GM23338 (cell line): ENCODE data around the gene AKR1C4. TPM values are rescaled to one million over a fixed set of nuclear protein-coding genes. Genes with fewer than 3 reads are reported as not detected.
"Not testable (repeated sequence)": the region's sequence is repeated elsewhere in the genome, so short reads cannot be mapped to it uniquely, and the experiment has no call there.

Experiments
- ATAC-seq: fragments of 200-7000 bp; cut with Tn5 transposase; 3 replicates; pipeline ENCODE4 v1.9.1; 2020
- DNase-seq: peaks from one replicate; pipeline ENCODE4 v3.0.0-alpha.2; 2015; ENCODE audit warnings: low spot score
- H2AFZ ChIP-seq: fragments of 200-600 bp; sonication (generic); 2 replicates; pipeline ENCODE4 v1.8.0; 2016; ENCODE audit warnings: antibody characterized with exemption, mild to moderate bottlenecking, moderate library complexity
- H3F3A ChIP-seq: fragments of 200-600 bp; sonication (generic); replicated peaks from 2 replicates; pipeline ENCODE4 v1.8.0; 2017; ENCODE audit warnings: antibody characterized with exemption, mixed run types, low read depth
- H3K27ac ChIP-seq: fragments of 200-600 bp; sonication (generic); 2 replicates; pipeline ENCODE4 v1.6.1; 2016; ENCODE audit warnings: low read depth
- H3K27me3 ChIP-seq: fragments of 200-600 bp; sonication (generic); 2 replicates; pipeline ENCODE4 v1.8.0; 2016; ENCODE audit warnings: mild to moderate bottlenecking, mixed run types, moderate library complexity; ENCODE audit not compliant: insufficient read depth
- H3K36me3 ChIP-seq: fragments of 200-600 bp; sonication (generic); 2 replicates; pipeline ENCODE4 v1.8.0; 2016; ENCODE audit warnings: mild to moderate bottlenecking; ENCODE audit not compliant: insufficient read depth
- H3K4me1 ChIP-seq: fragments of 200-600 bp; sonication (generic); 2 replicates; pipeline ENCODE4 v1.8.0; 2016; ENCODE audit warnings: mild to moderate bottlenecking, moderate library complexity; ENCODE audit not compliant: insufficient read depth
- H3K4me2 ChIP-seq: fragments of 200-600 bp; sonication (generic); 2 replicates; pipeline ENCODE4 v1.7.1; 2017; ENCODE audit warnings: mixed run types
- H3K4me3 ChIP-seq: fragments of 200-600 bp; sonication (generic); 2 replicates; pipeline ENCODE4 v1.6.1; 2016; ENCODE audit warnings: mixed run types
- H3K79me2 ChIP-seq: fragments of 200-600 bp; sonication (generic); replicated peaks from 2 replicates; pipeline ENCODE4 v1.8.0; 2017; ENCODE audit warnings: mild to moderate bottlenecking; ENCODE audit not compliant: insufficient read depth
- H3K9me2 ChIP-seq: fragments of 200-600 bp; sonication (generic); 2 replicates; pipeline ENCODE4 v1.8.0; 2017; ENCODE audit not compliant: insufficient read depth
- H4K20me1 ChIP-seq: fragments of 200-600 bp; sonication (generic); replicated peaks from 2 replicates; pipeline ENCODE4 v1.8.0; 2017; ENCODE audit warnings: mild to moderate bottlenecking; ENCODE audit not compliant: insufficient read depth
- H3K27ac Mint-ChIP-seq: 2 replicates; pipeline ENCODE4 v1.8.0; 2020; ENCODE audit warnings: inconsistent platforms, mild to moderate bottlenecking, moderate library complexity, mixed read lengths
- H3K27me3 Mint-ChIP-seq: 3 replicates; pipeline ENCODE4 v1.8.0; 2022; ENCODE audit warnings: low read depth, mild to moderate bottlenecking, moderate library complexity, mixed read lengths, inconsistent platforms; ENCODE audit not compliant: insufficient read depth, poor library complexity
- H3K36me3 Mint-ChIP-seq: 3 replicates; pipeline ENCODE4 v1.8.0; 2021; ENCODE audit warnings: low read depth, mild to moderate bottlenecking, inconsistent platforms, moderate library complexity, mixed read lengths
- H3K4me1 Mint-ChIP-seq: 3 replicates; pipeline ENCODE4 v1.8.0; 2020; ENCODE audit warnings: mild to moderate bottlenecking, inconsistent platforms, mixed read lengths
- H3K4me3 Mint-ChIP-seq: 3 replicates; pipeline ENCODE4 v1.8.0; 2021; ENCODE audit warnings: moderate library complexity, mild to moderate bottlenecking, inconsistent platforms, mixed read lengths
- H3K9me3 Mint-ChIP-seq: 3 replicates; pipeline ENCODE4 v1.8.0; 2020; ENCODE audit warnings: moderate library complexity, mild to moderate bottlenecking, inconsistent platforms, mixed read lengths
- CREB1 ChIP-seq: fragments of 250-450 bp; sonication (Bioruptor Pico); IDR thresholded peaks from 2 replicates; pipeline ENCODE4 v1.5.0; 2020; ENCODE audit warnings: low read depth, mild to moderate bottlenecking, moderate library complexity
- EZH2phosphoT487 ChIP-seq: fragments of 200-600 bp; sonication (generic); IDR thresholded peaks from one replicate; pipeline ENCODE4 v1.8.1; 2018; ENCODE audit warnings: antibody characterized with exemption; ENCODE audit not compliant: unreplicated experiment
- NANOG ChIP-seq: IDR thresholded peaks from 2 replicates; pipeline ENCODE4 v1.6.1; 2016; ENCODE audit warnings: antibody characterized with exemption, borderline replicate concordance
- STAT1 ChIP-seq: IDR thresholded peaks from one replicate; pipeline ENCODE4 v1.6.1; 2016; ENCODE audit warnings: antibody characterized with exemption; ENCODE audit not compliant: unreplicated experiment
- ZNF331 ChIP-seq: fragments of 250-450 bp; sonication (Bioruptor Pico); IDR thresholded peaks from 2 replicates; pipeline ENCODE4 v1.5.0; 2020; ENCODE audit warnings: low read depth, mild to moderate bottlenecking, moderate library complexity
- polyA plus RNA-seq: library from polyadenylated mRNA; unstranded; fragments of >200 nt; fragmentation: Nextera tagmentation; extraction: Ambion mirVana; gene quantifications from 2 replicates; pipeline ENCODE4 v1.2.1, GENCODE V29; 2016
- total RNA-seq: library from RNA; depleted of rRNA; stranded (reverse); fragments of >200 nt; shearing (Covaris generic); gene quantifications from 2 replicates; pipeline ENCODE4 v1.2.3, GENCODE V29; 2014
- TF ChIP-seq, protein P1 (sequence below): IDR thresholded peaks from one replicate; pipeline ENCODE4 v1.6.1; 2018; ENCODE audit warnings: antibody characterized with exemption; ENCODE audit not compliant: unreplicated experiment
- TF ChIP-seq, protein P2 (sequence below), 2 experiments: fragments of 200-600 bp in 1 of 2; sonication (generic) in 1 of 2; conservative IDR thresholded peaks; 2 replicates each; pipeline versions ENCODE4 v1.5.1 to v1.6.1; 2016 to 2017; ENCODE audit warnings: antibody characterized with exemption in 2 of 2, low read depth in 2 of 2, mild to moderate bottlenecking in 2 of 2, moderate library complexity in 1 of 2

The AKR1C4 gene
- total and polyA plus RNA-seq, 2 experiments from 2014 or later: not detected

DNA sequence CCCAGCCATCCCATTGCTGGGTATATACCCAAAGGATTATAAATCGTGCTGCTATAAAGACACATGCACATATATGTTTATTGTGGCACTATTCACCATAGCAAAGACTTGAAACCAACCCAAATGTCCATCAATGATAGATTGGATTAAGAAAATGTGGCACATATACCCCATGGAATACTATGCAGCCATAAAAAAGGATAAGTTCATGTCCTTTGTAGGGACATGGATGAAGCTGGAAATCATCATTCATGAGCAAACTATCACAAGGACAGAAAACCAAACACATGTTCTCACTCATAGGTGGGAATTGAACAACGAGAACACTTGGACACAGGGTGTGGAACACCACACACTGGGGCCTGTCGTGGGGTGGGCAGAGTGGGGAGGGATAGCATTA is 61.1 kb downstream of the AKR1C4 start:
- not testable (repeated sequence) for ATAC-seq, H3K9me3 Mint-ChIP-seq

DNA sequence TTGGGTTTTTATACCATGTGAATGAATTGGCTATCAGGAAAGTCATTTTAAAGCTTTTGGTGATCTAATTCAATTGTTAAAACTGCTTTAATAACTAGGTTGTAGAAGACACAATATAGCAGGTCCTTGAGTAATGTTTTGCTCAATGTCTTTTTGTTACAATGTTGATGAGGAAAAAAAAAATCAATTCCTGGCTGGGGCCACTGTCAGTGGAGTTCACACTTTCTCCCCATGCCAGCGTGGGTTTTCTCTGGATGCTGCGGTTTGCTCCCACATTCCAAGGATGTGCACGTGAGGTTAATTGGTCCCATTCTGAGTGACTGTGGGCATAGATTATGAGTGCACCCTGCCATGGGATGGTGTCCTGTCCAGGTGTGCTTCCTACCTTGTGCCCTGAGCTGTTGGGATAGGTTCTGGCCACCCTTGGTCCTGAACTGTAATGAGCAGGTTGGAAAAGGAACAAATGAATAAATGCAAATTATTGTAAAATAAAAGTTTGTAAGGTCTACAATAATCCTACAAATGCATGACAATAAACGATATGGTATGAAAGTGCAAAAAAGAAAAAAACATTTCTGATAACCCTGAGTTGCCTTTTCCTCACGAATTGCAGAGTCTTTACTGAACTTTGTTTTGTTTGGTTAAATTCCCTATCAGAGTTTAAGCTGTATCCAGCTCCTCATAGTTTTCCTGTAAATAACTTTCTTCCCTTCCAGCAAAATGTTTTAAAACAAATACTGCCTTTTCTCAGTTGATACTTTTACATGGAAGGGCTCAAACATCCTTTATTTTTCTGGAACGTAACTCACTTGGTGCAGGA is 62.7 kb downstream of the AKR1C4 start:
- Histone ChIP-seq H3K4me1 (no peaks in the 10 kb centered on the region), H3K36me3 (no peaks in the 10 kb centered on the region), H3K27ac (no peak overlapping the region), H3K4me3 (no peak overlapping the region), H3K4me2 (no peak overlapping the region), H2AFZ (no peak overlapping the region), H3F3A (no peaks in the 10 kb centered on the region), H3K27me3 (no peaks in the 10 kb centered on the region), H4K20me1 (no peaks in the 10 kb centered on the region), H3K9me2 (0 out of 2 replicates have a peak, but pooled peaks cover 4% of the 10 kb centered on the region), H3K79me2 (no peaks in the 10 kb centered on the region)
- no peaks in the 10 kb centered on the region for H3K27me3 Mint-ChIP-seq
- peaks cover 24% of the 10 kb centered on the region for H3K9me3 Mint-ChIP-seq
- no peak for TF ChIP-seq CREB1 (CRISPR knock-in tag)
- TF ChIP-seq EZH2phosphoT487: no peak
- TF ChIP-seq, protein P1, sequence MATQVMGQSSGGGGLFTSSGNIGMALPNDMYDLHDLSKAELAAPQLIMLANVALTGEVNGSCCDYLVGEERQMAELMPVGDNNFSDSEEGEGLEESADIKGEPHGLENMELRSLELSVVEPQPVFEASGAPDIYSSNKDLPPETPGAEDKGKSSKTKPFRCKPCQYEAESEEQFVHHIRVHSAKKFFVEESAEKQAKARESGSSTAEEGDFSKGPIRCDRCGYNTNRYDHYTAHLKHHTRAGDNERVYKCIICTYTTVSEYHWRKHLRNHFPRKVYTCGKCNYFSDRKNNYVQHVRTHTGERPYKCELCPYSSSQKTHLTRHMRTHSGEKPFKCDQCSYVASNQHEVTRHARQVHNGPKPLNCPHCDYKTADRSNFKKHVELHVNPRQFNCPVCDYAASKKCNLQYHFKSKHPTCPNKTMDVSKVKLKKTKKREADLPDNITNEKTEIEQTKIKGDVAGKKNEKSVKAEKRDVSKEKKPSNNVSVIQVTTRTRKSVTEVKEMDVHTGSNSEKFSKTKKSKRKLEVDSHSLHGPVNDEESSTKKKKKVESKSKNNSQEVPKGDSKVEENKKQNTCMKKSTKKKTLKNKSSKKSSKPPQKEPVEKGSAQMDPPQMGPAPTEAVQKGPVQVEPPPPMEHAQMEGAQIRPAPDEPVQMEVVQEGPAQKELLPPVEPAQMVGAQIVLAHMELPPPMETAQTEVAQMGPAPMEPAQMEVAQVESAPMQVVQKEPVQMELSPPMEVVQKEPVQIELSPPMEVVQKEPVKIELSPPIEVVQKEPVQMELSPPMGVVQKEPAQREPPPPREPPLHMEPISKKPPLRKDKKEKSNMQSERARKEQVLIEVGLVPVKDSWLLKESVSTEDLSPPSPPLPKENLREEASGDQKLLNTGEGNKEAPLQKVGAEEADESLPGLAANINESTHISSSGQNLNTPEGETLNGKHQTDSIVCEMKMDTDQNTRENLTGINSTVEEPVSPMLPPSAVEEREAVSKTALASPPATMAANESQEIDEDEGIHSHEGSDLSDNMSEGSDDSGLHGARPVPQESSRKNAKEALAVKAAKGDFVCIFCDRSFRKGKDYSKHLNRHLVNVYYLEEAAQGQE: no peak
- H3K4me1 Mint-ChIP-seq: peaks cover 12% of the 10 kb centered on the region
- H3K4me3 Mint-ChIP-seq: no peak overlapping the region
- H3K36me3 Mint-ChIP-seq: peaks cover 10% of the 10 kb centered on the region; the same call in 1 of the 3 replicates
- no peak overlapping the region for H3K27ac Mint-ChIP-seq
- DNase-seq (no peak), ATAC-seq (no peak)

More for the DNA sequence above, 61.1 kb downstream of the AKR1C4 start:
- H3K36me3 ChIP-seq, H3K4me3 Mint-ChIP-seq, H3K9me2 ChIP-seq, H3K79me2 ChIP-seq, DNase-seq, H3K4me1 ChIP-seq, H3K4me3 ChIP-seq, H3K4me2 ChIP-seq, H4K20me1 ChIP-seq, H3F3A ChIP-seq, H2AFZ ChIP-seq, H3K27ac ChIP-seq, H3K27ac Mint-ChIP-seq, H3K27me3 ChIP-seq, H3K27me3 Mint-ChIP-seq, H3K36me3 Mint-ChIP-seq: not testable (repeated sequence)
- peaks cover 13% of the 10 kb centered on the region for H3K4me1 Mint-ChIP-seq

GRCh38 chr10:5259952-5260578 is 63.4 kb downstream of the AKR1C4 start:
- Mint-ChIP-seq H3K4me1 (peaks cover 12% of the 10 kb centered on the region), H3K27me3 (no peaks in the 10 kb centered on the region), H3K36me3 (peaks cover 10% of the 10 kb centered on the region; the same call in 1 of the 3 replicates), H3K4me3 (no peak overlapping the region), H3K27ac (no peak overlapping the region), H3K9me3 (peaks cover 28% of the 10 kb centered on the region)
- H3K79me2 ChIP-seq: no peaks in the 10 kb centered on the region
- no peak for ATAC-seq
- H3K4me3 ChIP-seq: no peak overlapping the region
- no peaks in the 10 kb centered on the region for H3F3A ChIP-seq
- H3K9me2 ChIP-seq: 0 out of 2 replicates have a peak, but pooled peaks cover 4% of the 10 kb centered on the region
- H4K20me1 ChIP-seq: no peaks in the 10 kb centered on the region
- no peak overlapping the region for H3K27ac ChIP-seq
- no peak for DNase-seq
- H3K4me2 ChIP-seq: no peak overlapping the region
- no peaks in the 10 kb centered on the region for H3K4me1 ChIP-seq
- H3K27me3 ChIP-seq: no peaks in the 10 kb centered on the region
- H2AFZ ChIP-seq: no peak overlapping the region
- H3K36me3 ChIP-seq: no peaks in the 10 kb centered on the region; the same call in 1 of the 2 replicates
- TF ChIP-seq STAT1 (no peak), EZH2phosphoT487 (no peak), ZNF331 (CRISPR knock-in tag) (no peak), NANOG (no peak)
- TF ChIP-seq, protein P2, sequence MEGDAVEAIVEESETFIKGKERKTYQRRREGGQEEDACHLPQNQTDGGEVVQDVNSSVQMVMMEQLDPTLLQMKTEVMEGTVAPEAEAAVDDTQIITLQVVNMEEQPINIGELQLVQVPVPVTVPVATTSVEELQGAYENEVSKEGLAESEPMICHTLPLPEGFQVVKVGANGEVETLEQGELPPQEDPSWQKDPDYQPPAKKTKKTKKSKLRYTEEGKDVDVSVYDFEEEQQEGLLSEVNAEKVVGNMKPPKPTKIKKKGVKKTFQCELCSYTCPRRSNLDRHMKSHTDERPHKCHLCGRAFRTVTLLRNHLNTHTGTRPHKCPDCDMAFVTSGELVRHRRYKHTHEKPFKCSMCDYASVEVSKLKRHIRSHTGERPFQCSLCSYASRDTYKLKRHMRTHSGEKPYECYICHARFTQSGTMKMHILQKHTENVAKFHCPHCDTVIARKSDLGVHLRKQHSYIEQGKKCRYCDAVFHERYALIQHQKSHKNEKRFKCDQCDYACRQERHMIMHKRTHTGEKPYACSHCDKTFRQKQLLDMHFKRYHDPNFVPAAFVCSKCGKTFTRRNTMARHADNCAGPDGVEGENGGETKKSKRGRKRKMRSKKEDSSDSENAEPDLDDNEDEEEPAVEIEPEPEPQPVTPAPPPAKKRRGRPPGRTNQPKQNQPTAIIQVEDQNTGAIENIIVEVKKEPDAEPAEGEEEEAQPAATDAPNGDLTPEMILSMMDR (conservative IDR thresholded peaks at IDR 0.05; ENCODE audit: low read depth in 2 of 2): no peak
